Heart left ventricle (tissue), 13 donors: Measurements from ENCODE around the gene GMPR.

Experiments
- POLR2A ChIP-seq, 2 donors: fragments of 450-650 bp; IDR thresholded peaks; one replicate each; pipeline ENCODE4 v1.6.1; 2017; ENCODE audit warnings: antibody characterized with exemption in 2 of 2, mild to moderate bottlenecking in 2 of 2, moderate library complexity in 2 of 2
- TF ChIP-seq, protein P1 (sequence below), 12 donors: fragments of 200-600 bp; sonication (generic) in 4 of 12; IDR thresholded peaks; one replicate each; pipeline versions ENCODE4 v1.5.0 to v1.8.0; 2018 to 2022; ENCODE audit warnings: antibody characterized with exemption in 12 of 12, mild to moderate bottlenecking in 5 of 12
- donor health status: ischemic (EF 13 %, LVEDD 7.1; RV severe dilation, severe dysfunction).
- donor health status: DM: no; HTN: yes; CAD: no.
- donor health status: DM: no; HTN: no; CAD: no.
- donor health status: ischemic (EF 25% LVEDD 6.9; RV normal size, moderate dysfunction).
- donor health status: ischemic (EF 25% LVEDD 5.7; RV mildly dilated, moderate dysfunction).
- donor health status: ischemic (EF 35%, LVEDD 5.7; RV mildly dilated, moderate dysfunction).
- donor health status: nonischemic (EF 11% LVEDD 7.7; RV severe dilation, severe dysfunction).
- donor health status: DM: yes; HTN: yes; CAD: no.
- donor health status: PGD.
- donor health status: ischemic (EF 29% LVEDD 5.4; RV normal size, mild dysfunction).
- donor health status: nonischemic (EF 23%, LVEDD 6.1; RV moderate dilation, normal function).

DNA sequence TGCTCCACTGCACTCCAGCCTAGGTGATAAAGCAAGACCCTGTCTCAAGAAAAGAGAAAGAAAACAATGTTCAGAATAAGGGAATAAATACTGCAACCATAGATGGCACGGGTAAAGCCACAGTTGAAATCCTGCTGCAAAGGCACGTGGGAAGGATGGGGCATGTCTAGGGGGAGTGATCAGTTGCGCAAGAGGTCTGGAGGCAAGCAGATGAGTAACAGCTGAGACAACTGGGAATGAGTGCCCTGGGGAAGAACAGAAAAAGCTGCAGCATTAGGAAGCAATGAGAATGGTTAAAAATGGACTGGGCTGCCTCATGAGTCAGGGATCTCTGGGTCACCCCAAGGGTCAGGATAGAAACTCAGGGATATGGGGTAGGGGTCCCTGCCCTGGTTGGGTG lies 96.3 kb downstream of the GMPR start:
- TF ChIP-seq, protein P1, sequence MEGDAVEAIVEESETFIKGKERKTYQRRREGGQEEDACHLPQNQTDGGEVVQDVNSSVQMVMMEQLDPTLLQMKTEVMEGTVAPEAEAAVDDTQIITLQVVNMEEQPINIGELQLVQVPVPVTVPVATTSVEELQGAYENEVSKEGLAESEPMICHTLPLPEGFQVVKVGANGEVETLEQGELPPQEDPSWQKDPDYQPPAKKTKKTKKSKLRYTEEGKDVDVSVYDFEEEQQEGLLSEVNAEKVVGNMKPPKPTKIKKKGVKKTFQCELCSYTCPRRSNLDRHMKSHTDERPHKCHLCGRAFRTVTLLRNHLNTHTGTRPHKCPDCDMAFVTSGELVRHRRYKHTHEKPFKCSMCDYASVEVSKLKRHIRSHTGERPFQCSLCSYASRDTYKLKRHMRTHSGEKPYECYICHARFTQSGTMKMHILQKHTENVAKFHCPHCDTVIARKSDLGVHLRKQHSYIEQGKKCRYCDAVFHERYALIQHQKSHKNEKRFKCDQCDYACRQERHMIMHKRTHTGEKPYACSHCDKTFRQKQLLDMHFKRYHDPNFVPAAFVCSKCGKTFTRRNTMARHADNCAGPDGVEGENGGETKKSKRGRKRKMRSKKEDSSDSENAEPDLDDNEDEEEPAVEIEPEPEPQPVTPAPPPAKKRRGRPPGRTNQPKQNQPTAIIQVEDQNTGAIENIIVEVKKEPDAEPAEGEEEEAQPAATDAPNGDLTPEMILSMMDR (IDR thresholded peaks at IDR 0.05), result no peak
- TF ChIP-seq POLR2A (IDR thresholded peaks at IDR 0.05), result no peak
